Ascending aorta (tissue), 2 donors: Measurements from ENCODE around the gene OPN4. TPM values are rescaled to one million over a fixed set of nuclear protein-coding genes. Genes with fewer than 3 reads are reported as not detected.

Source experiments
- DNase-seq, 2 donors: peaks; one replicate each; pipeline ENCODE4 v3.0.0-alpha.2; 2019; ENCODE audit warnings: low spot score in 2 of 2
- H3K27ac ChIP-seq, 2 donors: fragments of 200-600 bp; sonication (generic); one replicate each; pipeline ENCODE4 v1.5.1; 2016 to 2017; ENCODE audit warnings: mild to moderate bottlenecking in 1 of 2
- H3K27me3 ChIP-seq: fragments of 200-600 bp; sonication (generic); one replicate; pipeline ENCODE4 v1.5.1; 2017
- H3K36me3 ChIP-seq, 2 donors: fragments of 200-600 bp; sonication (generic); one replicate each; pipeline ENCODE4 v1.5.1; 2016
- H3K4me1 ChIP-seq, 2 donors: fragments of 200-600 bp; sonication (generic); one replicate each; pipeline ENCODE4 v1.5.1; 2016 to 2017; ENCODE audit warnings: mild to moderate bottlenecking in 1 of 2
- H3K4me3 ChIP-seq, 2 donors: fragments of 200-600 bp; sonication (generic); one replicate each; pipeline ENCODE4 v1.5.1; 2016 to 2017; ENCODE audit warnings: mild to moderate bottlenecking in 1 of 2
- H3K9me3 ChIP-seq, 2 donors: fragments of 200-600 bp; sonication (generic); one replicate each; pipeline ENCODE4 v1.5.1; 2016
- CTCF ChIP-seq, 3 experiments: fragments of 200-600 bp in 2 of 3; fragments of 450-650 bp in 1 of 3; sonication (generic) in 2 of 3; IDR thresholded peaks; one replicate each; pipeline ENCODE4 v1.5.1; 2016 to 2019; ENCODE audit warnings: antibody characterized with exemption in 3 of 3, mild to moderate bottlenecking in 1 of 3, moderate library complexity in 1 of 3
- intact Hi-C: fragments of 100-400 bp; cut with DNase I; formaldehyde crosslinking; loops from one replicate; pipeline ENCODE4 v1.15.1; 2023
- total RNA-seq: library from RNA; depleted of rRNA; stranded (reverse); fragments of >200 nt; gene quantifications from one replicate; pipeline ENCODE4 v1.1.0, GENCODE V29; 2016

Gene OPN4
- total RNA-seq, 1 donor from 2014 or later: not detected

GRCh38 chr10:86667421-86668181, 13.3 kb downstream of the OPN4 start:
- Histone ChIP-seq H3K4me3 (peak overlapping the region in 1 of 2 donors; percentile 74), H3K4me1 (peaks cover 6 to 38% of the 10 kb centered on the region in 2 donors), H3K36me3 (no peaks in the 10 kb centered on the region), H3K27me3 (no peaks in the 10 kb centered on the region), H3K27ac (peak overlapping the region; percentile 92), H3K9me3 (no peaks in the 10 kb centered on the region)
- TF ChIP-seq CTCF (IDR thresholded peaks at IDR 0.05): no peak
- intact Hi-C loops: loop anchor here (1.0 to 10.0 kb wide), 2 partner anchors 146 to 427 kb away; partner anchors contain the start of genes GLUD1, SHLD2 and WAPL
- peak in 1 of 2 donors; percentile 83 for DNase-seq

DNA sequence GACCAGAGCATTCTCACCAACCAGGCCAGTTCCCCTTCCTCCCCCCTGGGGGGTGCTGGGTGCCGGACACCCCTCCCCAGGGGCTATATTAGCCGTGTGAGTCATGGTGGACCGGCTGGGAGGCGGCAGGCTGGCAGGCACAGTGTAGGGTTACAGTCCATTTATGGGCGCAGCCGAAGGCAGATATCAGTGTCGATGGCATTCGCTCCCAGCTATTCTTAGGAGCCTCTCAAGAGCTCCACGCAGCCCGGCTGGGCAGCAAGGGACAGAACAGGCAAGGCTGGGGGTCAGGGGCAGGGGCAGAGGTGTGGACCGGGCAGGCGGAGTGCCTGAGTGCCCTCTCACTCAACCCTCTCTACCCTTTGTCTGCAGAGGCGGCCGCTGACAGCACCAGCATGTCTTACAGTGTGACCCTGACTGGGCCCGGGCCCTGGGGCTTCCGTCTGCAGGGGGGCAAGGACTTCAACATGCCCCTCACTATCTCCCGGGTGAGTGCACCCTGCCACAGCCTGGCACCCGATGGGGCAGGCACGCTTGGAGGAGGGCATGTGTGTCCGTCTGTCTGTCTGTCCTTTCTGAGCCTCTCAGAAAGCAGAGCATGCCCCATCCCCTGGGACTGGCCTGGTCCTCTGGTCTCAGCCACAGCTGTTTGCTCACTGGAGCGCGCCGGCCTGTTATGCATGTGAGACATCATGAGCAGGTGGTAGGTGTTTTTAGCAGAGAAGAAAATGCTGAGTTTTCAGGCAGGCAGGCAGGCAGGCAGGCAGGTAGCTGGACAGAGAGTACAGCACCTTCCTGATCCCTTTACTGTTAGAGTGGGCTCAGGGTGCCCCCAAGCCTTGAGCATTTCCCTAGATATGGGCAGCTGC, 14.2 kb downstream of the OPN4 start, which contains the start of gene LDB3:
Gene LDB3 (plus strand): TSS at position 215 of the 869 bp plus-strand sequence. CDS start 181 bp downstream, at position 396.
- peak within 1 kb of the TSS; percentile 46 to 74 for H3K4me3 ChIP-seq
- H3K4me1 ChIP-seq: peaks cover 14 to 48% of the 10 kb centered on the region in 2 donors
- no peak for TF ChIP-seq CTCF (IDR thresholded peaks at IDR 0.05)
- H3K9me3 ChIP-seq: no peaks in the 10 kb centered on the region
- H3K27me3 ChIP-seq: no peaks in the 10 kb centered on the region
- peak within 1 kb of the TSS; percentile 92 for H3K27ac ChIP-seq
- DNase-seq: peak; percentile 65 to 93
- H3K36me3 ChIP-seq: no peaks in the 10 kb centered on the region
- intact Hi-C loops: loop anchor here (1.0 to 10.0 kb wide), 2 partner anchors 147 to 426 kb away; partner anchors contain the start of genes GLUD1, SHLD2 and WAPL

DNA sequence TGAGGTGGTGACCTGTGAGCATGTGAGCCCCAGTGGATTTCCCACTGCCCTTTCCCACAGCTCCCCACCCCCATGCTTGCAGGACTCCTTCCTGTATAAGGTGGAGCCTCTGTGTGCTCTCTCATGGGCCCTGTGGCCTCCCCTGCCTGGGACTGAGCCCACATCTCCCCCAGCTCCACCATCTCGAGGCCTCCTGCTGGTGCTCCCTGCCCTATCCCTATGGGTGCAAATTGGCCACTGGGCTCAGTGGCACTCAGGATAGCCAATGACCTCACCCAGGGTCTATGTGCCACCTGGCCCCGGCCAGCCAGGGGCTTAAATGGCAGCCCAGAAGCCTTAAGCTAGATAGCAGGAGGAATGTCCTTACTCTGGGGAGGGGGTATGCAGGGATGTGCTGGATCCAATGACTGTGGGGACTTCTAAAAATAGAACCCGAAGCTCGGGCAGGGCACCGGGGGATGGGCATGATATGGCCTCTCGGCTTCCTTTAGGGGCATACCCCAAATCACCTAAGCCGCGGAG, 16.0 kb downstream of the OPN4 start:
- Histone ChIP-seq H3K4me3 (peak overlapping the region; percentile 46 to 74), H3K27me3 (no peaks in the 10 kb centered on the region), H3K4me1 (peaks cover 20 to 60% of the 10 kb centered on the region in 2 donors), H3K36me3 (no peaks in the 10 kb centered on the region), H3K9me3 (no peaks in the 10 kb centered on the region), H3K27ac (peak overlapping the region; percentile 92)
- no peak for DNase-seq
- TF ChIP-seq CTCF (IDR thresholded peaks at IDR 0.05): no peak
- intact Hi-C loops: loop anchor here (5.0 kb wide), 1 partner anchor 268 kb away; no protein-coding TSS in a partner anchor

GRCh38 chr10:86670876-86671275, 16.5 kb downstream of the OPN4 start:
- Histone ChIP-seq H3K4me3 (peak overlapping the region; percentile 46 to 74), H3K4me1 (peaks cover 26 to 66% of the 10 kb centered on the region in 2 donors), H3K36me3 (no peaks in the 10 kb centered on the region), H3K27ac (peak overlapping the region; percentile 92), H3K9me3 (no peaks in the 10 kb centered on the region), H3K27me3 (no peaks in the 10 kb centered on the region)
- no peak for TF ChIP-seq CTCF (IDR thresholded peaks at IDR 0.05)
- DNase-seq: no peak
- intact Hi-C loops: loop anchor here (5.0 kb wide), 1 partner anchor 269 kb away; no protein-coding TSS in a partner anchor

- TF ChIP-seq CTCF (IDR thresholded peaks at IDR 0.05): no peak
- Histone ChIP-seq H3K4me3 (peak overlapping the region; percentile 46 to 74), H3K4me1 (peaks cover 26 to 67% of the 10 kb centered on the region in 2 donors), H3K27me3 (no peaks in the 10 kb centered on the region), H3K27ac (peak overlapping the region; percentile 92), H3K36me3 (no peaks in the 10 kb centered on the region), H3K9me3 (no peaks in the 10 kb centered on the region)
- intact Hi-C loops: loop anchor here (5.0 kb wide), 1 partner anchor 269 kb away; no protein-coding TSS in a partner anchor
- DNase-seq: no peak
These were observed 17.1 kb downstream of the OPN4 start for GRCh38 chr10:86671419-86671818.
